ENCODE data around the gene TMEM98. TPM values are rescaled to one million over a fixed set of nuclear protein-coding genes. Genes with fewer than 3 reads are reported as not detected.

TMEM98 gene
- total RNA-seq, 2 donors from 2014 or later: 134 to 137 TPM

- TF ChIP-seq CTCF (conservative IDR thresholded peaks at IDR 0.05): no peak
- Mint-ChIP-seq H3K9me3 (peaks cover 7% of the 10 kb centered on the region), H3K4me3 (no peak overlapping the region), H3K4me1 (no peaks in the 10 kb centered on the region), H3K27ac (no peak overlapping the region), H3K27me3 (ENCODE audit: insufficient read depth) (no peaks in the 10 kb centered on the region), H3K36me3 (ENCODE audit: low read depth) (no peaks in the 10 kb centered on the region)
- DNase-seq: no peak
- Histone ChIP-seq H3K27me3 (ENCODE audit: control insufficient read depth, insufficient read depth, low read length, poor library complexity, severe bottlenecking) (no peaks in the 10 kb centered on the region), H3K9ac (ENCODE audit: extremely low read depth, low read length, poor library complexity, severe bottlenecking) (no peak overlapping the region), H3K4me3 (ENCODE audit: low read length) (no peak overlapping the region), H3K36me3 (ENCODE audit: control insufficient read depth, insufficient read depth, low read length) (no peaks in the 10 kb centered on the region), H3K27ac (ENCODE audit: low read depth, low read length) (no peak overlapping the region), H3K9me3 (ENCODE audit: control insufficient read depth, low read length) (no peaks in the 10 kb centered on the region), H3K4me1 (ENCODE audit: control insufficient read depth, insufficient read depth, low read length) (no peaks in the 10 kb centered on the region)
- WGBS, 2 experiments (ENCODE audit: insufficient coverage in 1 of 2, insufficient read length in 1 of 2): 88 to 100% methylated on average over 4 of the region's 4 CpGs
Observed at GRCh38 chr17:32894245-32894644, 33.7 kb upstream of the TMEM98 start.

- DNase-seq: no peak
- H3K9ac ChIP-seq (ENCODE audit: extremely low read depth, low read length, poor library complexity, severe bottlenecking): no peak overlapping the region
- H3K27me3 ChIP-seq (ENCODE audit: control insufficient read depth, insufficient read depth, low read length, poor library complexity, severe bottlenecking): no peaks in the 10 kb centered on the region
- H3K36me3 Mint-ChIP-seq (ENCODE audit: low read depth): no peaks in the 10 kb centered on the region
- H3K9me3 Mint-ChIP-seq: peaks cover 11% of the 10 kb centered on the region
- 92 to 100% methylated on average over 1 of the region's 2 CpGs for WGBS, 2 experiments (ENCODE audit: insufficient coverage in 1 of 2, insufficient read length in 1 of 2)
- H3K27me3 Mint-ChIP-seq (ENCODE audit: insufficient read depth): no peaks in the 10 kb centered on the region
- no peaks in the 10 kb centered on the region for H3K4me1 ChIP-seq (ENCODE audit: control insufficient read depth, insufficient read depth, low read length)
- H3K4me3 Mint-ChIP-seq: no peak overlapping the region
- peaks cover 5% of the 10 kb centered on the region for H3K9me3 ChIP-seq (ENCODE audit: control insufficient read depth, low read length)
- H3K4me3 ChIP-seq (ENCODE audit: low read length): no peak overlapping the region
- H3K27ac ChIP-seq (ENCODE audit: low read depth, low read length): no peak overlapping the region
- TF ChIP-seq CTCF (conservative IDR thresholded peaks at IDR 0.05): no peak
- H3K36me3 ChIP-seq (ENCODE audit: control insufficient read depth, insufficient read depth, low read length): no peaks in the 10 kb centered on the region
- H3K4me1 Mint-ChIP-seq: no peaks in the 10 kb centered on the region
- H3K27ac Mint-ChIP-seq: no peak overlapping the region
Observed at GRCh38 chr17:32896647-32897258, 31.2 kb upstream of the TMEM98 start.

- H3K9me3 ChIP-seq (ENCODE audit: control insufficient read depth, low read length): peaks cover 11% of the 10 kb centered on the region
- H3K4me1 Mint-ChIP-seq: peaks cover 4% of the 10 kb centered on the region
- H3K36me3 Mint-ChIP-seq (ENCODE audit: low read depth): no peaks in the 10 kb centered on the region
- no peaks in the 10 kb centered on the region for H3K36me3 ChIP-seq (ENCODE audit: control insufficient read depth, insufficient read depth, low read length)
- peaks cover 16% of the 10 kb centered on the region for H3K9me3 Mint-ChIP-seq
- no peak overlapping the region for H3K27ac ChIP-seq (ENCODE audit: low read depth, low read length)
- no peak for TF ChIP-seq CTCF (conservative IDR thresholded peaks at IDR 0.05)
- H3K27me3 ChIP-seq (ENCODE audit: control insufficient read depth, insufficient read depth, low read length, poor library complexity, severe bottlenecking): no peaks in the 10 kb centered on the region
- H3K27ac Mint-ChIP-seq: no peak overlapping the region
- H3K4me3 Mint-ChIP-seq: no peak overlapping the region
- 83% methylated on average over 1 of the region's 2 CpGs; no CpG with 5 or more reads in 1 of the 2 experiments for WGBS, 2 experiments (ENCODE audit: insufficient coverage in 1 of 2, insufficient read length in 1 of 2)
- no peak overlapping the region for H3K9ac ChIP-seq (ENCODE audit: extremely low read depth, low read length, poor library complexity, severe bottlenecking)
- no peaks in the 10 kb centered on the region for H3K4me1 ChIP-seq (ENCODE audit: control insufficient read depth, insufficient read depth, low read length)
- DNase-seq: no peak
- H3K4me3 ChIP-seq (ENCODE audit: low read length): no peak overlapping the region
- no peaks in the 10 kb centered on the region for H3K27me3 Mint-ChIP-seq (ENCODE audit: insufficient read depth)
Observed at GRCh38 chr17:32899236-32900013, 28.5 kb upstream of the TMEM98 start.

Data from endodermal cell (in vitro differentiated cells).